ENCODE results near the gene ERC1.

The ERC1 gene

DNA sequence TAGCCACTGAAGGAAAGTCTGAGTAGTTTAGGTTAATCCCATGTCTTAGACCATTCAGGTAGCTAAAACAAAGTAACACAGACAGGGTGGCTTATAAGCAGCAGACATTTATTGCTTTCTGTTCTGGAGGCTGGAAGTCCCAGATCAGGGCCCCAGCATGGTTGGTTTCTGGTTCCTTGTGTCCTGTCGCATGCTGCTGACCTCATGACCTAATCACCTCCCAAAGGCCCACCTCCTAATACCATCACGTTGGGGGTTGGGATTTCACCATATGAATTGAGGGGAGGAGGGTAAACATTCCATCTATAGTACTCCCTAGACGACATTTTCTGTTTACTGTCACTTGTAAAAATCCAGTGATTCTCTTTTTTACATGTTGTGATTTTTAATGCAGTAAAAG is 454.8 kb downstream of the ERC1 start:
- DNase-seq (ENCODE audit: low spot score), result no peak

DNA sequence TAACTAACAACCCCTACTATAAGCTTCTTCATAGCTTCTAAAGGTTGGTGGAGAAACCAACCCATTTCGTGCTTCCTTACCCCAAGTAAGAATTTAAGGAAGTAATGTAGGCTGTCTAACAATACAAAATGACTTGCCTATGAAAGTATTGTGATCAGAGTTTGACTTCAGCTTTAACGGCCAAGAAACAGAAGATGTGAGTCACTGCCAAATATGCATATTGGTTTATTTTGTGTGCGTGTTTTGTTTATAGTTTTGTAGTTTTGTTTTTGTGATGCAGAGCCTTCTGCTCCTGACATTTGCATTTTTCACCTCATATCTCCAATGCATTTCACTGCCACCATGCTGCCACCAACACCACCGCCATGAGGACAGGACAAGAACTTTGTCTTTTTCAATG is 457.3 kb downstream of the ERC1 start:
- no peak for DNase-seq (ENCODE audit: low spot score)

DNA sequence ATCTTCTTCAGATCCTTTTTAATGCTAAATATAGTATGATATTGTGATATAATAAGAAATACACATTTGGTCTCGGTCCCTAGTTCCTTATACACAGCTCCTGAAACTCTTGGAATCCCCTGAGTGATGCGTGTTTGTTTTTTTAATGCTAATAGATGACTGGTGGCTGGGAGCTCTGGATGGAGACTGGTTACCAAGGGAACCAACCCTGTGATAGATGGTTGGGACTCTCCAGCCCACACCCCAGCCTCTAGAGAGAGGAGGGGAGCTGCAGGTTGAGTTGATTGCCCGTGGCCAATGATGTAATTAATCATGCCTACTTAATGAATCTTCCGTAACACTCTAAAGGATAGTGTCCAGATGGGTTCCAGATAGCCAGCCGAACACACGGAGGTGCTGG is 462.8 kb downstream of the ERC1 start:
- no peak for DNase-seq (ENCODE audit: low spot score)

DNA sequence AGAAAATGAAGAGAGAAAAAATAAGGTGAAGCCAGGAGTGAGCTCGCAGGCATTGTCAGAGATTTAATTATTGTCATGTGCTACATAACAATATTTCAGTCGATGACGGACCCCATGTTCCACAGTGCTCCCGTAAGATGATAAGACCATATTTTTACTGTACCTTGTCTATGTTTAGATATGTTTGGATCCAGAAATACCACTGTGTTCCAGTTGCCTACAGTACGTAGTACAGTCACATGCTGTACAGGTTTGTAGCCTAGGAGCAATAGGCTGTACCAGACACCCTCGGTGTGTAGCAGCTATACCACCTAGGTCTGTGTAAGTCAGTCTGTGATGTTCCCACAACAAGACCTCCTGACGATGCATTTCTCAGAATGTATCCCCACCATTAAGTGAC is 465.9 kb downstream of the ERC1 start:
- DNase-seq (ENCODE audit: low spot score), result no peak

DNA sequence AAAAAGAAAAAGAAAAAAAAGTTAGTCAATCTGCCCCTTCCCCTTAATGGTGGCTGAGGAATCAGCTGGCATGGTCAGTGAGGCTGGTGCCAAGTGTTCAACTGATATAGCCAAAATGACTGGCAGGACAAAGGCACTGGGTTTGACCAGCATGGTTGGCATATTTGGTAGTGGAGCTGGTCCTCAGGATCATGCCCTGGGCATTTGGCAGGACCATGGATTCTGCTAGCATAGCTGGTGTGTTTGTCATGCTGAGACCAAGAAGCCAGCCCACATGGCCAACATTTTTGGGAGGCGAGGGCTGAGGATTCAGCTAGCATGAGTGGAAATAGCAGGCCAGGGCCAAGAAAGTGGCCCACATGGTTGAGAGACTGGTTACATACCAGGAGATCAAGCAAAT is 466.9 kb downstream of the ERC1 start:
- no peak for DNase-seq (ENCODE audit: low spot score)

DNA sequence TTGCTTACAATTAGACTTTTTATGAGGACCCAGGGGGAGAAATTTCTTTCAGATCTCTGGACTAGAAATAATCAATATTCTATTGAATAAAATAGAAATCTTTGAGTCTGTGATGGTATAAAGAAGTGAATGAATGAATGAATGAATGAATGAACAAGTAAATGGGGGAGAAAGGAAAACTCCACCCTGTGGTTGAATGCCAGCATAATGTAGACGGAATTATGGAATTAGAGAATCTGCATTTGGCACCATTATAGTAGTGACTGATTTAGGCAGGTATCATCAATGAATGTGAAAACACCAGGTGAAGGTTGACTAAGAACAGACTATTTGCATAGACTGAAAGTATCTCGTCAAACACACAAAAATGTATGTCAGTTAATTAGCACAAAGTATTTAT is 468.3 kb downstream of the ERC1 start:
- DNase-seq (ENCODE audit: low spot score), result no peak

DNA sequence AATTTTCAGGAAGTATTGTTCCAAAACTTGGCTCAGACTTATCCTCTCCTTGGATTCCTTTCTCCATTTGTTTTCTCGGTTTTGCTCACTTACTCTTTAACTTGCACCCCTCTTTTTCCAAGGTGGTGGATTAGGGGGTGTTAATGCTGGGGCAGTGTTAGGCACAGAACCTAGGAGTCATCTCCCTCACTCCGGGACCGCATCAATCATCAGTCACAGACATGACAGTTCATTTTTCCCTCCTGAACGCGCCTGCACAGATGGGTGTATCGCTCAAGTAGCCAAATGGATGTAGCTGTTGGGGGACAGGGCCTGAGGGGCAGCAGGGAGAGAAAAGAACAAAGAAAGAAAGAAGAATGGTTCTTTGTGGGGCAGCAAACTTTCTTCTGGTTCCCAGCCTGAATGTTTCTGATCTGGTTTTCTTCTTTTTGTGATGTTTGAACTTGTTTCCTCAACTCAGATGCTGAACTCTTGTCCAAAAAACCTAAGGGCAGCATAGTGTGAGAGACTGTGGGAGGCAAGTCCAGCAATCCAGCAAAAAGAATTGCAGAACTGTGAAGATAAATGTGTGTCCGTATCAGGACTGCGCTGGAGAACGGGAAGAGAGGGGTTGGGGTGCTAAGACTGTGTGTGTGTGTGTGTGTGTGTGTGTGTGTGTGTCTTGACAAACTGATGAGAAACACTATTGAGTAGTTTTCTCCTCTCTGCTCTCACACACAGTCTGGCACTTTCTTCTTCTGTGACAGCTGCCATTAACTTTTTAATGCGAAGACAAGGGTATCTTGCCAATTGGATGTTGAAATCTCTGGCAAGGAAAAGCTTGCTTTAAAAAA is 472.3 kb downstream of the ERC1 start:
- no peak for DNase-seq (ENCODE audit: low spot score)

DNA sequence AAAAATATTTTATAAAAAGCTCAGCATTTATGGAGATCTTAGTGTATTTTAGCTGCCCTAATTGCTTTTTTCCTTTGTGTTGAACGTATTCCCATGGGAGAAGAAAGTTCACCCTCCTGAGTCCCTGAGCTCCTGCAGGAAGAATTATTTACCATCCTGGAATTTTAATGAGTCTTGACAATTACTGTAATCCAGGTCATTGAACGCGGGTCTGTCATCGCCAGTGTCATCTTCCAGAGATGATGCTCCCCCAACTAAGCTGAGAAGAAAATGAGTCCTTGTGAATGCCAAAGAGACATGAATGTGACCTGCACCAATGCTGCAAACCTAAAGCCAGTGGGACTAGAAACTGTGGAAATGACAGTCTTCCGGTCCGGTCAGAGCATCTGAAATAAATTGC is 473.9 kb downstream of the ERC1 start:
- no peak for DNase-seq (ENCODE audit: low spot score)

DNA sequence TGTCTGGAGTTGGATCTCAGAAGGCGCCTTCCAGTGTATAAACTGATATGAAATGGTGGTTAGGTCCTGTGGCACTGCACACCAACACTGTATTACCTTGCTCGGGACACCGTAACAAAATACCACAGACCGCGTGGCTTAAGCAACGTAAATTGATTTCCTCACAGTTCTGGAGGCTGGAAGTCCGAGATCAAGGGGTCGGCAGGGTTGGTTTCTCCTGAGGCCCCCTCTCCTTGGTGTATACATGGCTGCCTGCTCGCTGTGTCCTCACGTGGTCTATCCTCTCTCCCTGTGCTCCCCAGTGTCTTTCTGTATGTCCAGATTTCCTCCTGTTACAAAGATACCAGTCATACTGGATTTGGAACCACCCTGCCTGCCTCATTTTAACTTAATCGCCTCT is 475.0 kb downstream of the ERC1 start:
- DNase-seq (ENCODE audit: low spot score), result no peak

DNA sequence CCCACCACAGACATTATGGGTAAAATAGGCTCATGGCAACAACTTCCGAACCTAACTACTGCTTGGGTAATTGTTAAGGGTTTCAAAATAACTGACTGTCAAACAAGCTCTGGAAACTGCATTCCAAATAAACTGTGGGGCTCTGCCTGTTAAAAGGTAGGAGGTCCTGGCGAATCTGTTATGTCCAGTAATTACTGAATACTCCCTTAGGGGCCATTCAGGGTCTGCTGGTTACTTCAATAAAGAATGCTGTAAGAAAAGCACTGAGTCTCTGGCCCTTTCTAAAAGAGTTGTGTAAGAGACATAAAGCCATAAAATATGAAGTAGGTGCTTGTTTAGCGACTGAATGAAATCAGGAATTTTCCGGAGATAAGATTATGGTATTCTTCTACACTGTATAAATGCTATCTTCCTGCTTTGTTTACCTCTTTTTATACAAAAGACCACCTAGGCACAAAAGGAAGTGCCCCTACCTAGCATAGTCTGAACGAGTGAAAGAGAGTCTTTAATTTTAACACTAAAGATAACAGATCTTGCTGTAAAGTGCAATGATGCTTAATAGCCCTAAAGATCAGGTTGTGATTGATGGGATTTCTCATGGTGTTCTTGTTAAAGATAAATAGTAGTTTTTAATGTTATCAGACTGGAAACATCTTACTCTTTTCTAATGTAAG is 475.6 kb downstream of the ERC1 start:
- DNase-seq (ENCODE audit: low spot score), result no peak

DNA sequence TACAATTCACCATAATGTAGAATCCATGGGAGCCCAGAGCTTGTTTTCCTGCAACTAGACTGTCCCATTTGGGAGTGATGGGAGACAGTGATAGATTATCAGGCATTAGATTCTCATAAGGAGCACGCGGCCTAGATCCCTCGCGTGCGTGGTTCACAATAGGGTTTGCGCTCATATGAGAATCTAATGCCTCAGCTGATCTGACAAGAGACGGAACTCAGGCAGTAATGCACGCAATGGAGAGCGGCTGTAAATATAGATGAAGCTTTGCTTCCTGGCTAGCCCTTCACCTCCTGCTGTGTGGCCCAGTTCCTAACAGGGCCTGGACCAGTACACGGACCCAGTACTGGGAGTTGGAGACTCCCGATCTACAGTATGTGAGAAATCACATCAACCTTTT is 476.7 kb downstream of the ERC1 start:
- DNase-seq (ENCODE audit: low spot score), result no peak

DNA sequence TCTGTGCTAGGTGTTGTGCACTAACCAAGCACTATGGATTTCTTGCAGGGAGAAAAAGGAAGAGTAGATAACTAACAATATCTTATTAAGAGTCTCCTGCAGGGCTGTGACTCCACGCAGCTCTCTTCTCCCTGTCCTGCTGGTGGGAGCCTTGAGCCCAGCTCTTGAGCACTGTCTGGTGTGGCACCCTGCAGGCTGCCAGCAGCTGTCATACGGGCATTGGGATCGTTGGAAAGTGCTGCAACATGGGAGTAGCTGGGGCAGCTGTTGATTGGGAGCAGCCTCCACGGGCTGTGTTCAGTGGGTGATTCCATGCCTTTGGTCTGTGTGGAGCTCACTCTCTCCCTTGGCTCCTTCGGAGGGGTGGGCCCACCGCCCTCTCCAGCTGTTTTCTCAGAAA is 478.0 kb downstream of the ERC1 start:
- no peak for DNase-seq (ENCODE audit: low spot score)

DNA sequence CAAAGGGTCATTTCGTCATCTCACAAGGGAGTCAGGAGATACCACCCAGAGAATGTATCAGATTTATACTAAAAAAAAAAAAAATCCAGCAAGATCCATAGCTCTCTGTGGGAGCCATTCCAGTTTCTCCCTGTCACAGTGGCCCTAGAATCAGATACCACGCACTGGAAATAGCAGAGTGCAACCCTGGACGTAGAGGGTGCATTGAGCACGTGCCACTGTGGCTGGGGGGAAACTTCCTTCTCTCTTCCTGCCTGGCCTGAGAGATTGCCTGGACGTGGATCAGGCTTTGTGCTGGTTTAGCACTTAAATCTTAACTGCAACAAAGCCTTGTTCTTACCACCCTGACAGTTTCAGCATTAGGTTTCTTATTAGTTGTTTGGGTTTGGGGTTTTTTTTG is 479.0 kb downstream of the ERC1 start:
- no peak for DNase-seq (ENCODE audit: low spot score)

DNA sequence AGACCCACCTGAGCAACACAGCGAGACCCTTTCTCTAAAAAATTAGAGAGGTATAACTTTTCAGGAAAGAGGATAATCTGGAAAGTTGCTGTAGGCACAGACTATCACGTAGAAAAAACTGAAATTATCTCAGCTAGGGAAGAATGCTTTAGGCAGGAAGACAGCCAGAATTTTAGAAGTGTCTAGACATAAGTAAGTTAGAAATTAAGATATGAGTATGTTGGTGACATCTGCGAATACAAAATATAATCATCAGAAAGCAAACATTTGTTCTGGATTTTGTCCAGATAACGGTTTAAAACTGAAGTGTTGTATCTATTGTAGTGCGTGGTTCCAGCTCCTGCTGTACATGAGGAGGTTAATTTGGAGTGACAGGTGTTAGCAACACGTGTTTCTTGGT is 480.2 kb downstream of the ERC1 start:
- DNase-seq (ENCODE audit: low spot score), result no peak

DNA sequence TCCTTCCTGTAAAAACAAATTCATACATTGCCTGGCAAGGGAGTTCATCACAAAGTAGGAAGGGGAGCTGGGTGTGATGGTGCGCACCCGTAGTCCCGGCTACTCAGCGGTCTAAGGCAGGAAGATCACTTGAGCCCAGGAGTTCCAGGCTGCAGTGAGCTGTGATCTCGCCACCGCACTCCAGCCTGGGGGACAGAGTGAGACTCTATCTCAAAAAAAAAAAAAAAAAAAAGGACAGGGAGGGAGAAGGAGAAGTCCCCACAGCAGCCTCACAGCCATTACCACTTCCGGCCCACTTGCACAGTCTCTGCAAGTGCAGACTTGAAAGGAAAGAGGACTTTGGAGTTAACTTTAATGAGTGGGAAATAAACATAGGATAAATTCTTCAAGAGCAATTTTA is 482.4 kb downstream of the ERC1 start:
- peak; percentile 31 for DNase-seq (ENCODE audit: low spot score)

DNA sequence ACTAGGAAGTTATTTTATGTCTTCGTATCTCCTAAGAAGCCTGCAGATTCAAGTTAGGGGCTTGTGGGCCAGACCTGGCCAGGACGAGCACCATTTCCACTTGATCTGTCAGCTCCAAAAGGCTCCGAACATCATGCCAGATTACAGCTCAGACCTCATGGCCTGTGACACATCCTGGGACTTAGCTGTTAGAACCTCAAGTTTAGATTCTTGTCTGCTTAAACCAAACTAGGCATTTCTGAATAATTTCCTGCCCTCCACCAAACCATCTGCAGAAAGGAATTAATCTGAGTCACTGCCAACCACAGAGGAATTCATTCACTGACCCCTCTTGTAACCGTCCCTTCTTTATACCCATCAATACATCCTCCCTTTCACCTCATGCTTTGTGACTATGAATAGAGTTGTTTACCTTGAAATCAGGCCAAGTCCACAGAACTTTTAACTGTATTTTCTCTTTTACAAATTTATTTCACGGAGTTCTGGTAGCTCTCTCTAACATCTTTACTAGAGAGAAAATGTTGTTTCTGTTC is 483.1 kb downstream of the ERC1 start:
- no peak for DNase-seq (ENCODE audit: low spot score)

DNA sequence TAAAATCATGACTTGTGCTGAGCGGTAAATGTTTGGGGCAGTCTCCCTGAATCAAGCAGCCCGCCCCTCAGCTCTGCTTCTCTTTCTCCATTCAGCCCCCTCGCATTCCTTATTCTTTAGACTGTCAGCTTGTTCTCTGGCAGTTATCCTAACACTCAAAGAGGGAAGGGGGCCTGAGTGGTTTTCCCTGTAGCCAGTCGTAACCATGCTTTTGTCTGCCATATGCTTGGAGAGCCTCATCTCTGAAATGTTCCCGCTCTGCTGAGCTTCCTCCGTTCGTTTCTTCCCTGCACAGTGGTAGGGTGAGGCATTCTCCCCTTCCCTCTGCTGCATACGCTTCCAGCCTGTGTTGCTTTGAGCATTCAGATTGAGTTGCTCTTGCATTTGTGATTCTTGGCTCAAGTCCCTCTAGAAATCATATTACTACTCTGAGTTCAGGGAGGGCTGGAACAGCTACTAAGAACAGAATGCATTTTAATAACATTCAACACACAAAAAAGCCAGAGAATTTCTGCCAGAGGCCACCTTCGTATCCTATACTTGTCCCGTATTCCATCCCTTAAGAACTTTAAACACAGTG is 483.6 kb downstream of the ERC1 start:
- no peak for DNase-seq (ENCODE audit: low spot score)

DNA sequence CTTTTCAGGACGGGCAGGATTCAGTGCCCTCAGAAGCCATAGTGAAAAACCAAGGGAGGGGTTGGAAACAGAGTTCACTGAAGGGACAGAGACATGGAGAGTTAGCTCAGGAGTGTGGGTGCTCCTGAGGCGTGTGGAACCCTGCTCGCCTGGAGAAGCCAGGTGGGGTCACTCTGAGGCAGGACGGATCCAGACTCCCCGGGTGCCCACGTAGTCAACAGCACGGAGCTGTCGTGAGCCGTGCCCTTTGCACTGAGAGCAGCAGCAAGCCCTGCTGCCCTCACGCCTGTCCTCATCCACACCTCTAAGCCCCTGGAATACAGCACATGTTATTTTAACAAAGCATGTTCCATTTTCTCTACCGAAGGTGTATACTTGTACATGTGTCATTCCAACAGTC is 488.6 kb downstream of the ERC1 start:
- DNase-seq (ENCODE audit: low spot score), result no peak

DNA sequence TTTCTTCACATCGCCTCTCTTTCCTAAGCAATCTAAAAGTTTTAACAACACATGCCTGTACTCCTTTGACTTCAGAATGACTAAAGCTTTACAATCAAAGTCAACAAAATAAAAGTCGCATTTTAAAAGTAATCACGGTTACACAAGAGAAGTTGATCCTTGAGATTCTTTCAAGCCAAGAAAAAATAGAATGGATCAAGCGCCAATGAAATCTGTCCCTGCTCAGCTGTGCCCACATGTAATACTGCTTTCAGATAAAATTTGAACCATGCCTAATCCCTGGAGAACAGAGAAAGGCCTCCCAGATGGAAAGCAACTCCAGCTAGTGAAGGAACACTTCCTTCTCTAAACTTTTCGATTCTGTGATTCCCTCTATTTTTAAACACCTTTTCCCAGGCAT is 490.3 kb downstream of the ERC1 start:
- no peak for DNase-seq (ENCODE audit: low spot score)

DNA sequence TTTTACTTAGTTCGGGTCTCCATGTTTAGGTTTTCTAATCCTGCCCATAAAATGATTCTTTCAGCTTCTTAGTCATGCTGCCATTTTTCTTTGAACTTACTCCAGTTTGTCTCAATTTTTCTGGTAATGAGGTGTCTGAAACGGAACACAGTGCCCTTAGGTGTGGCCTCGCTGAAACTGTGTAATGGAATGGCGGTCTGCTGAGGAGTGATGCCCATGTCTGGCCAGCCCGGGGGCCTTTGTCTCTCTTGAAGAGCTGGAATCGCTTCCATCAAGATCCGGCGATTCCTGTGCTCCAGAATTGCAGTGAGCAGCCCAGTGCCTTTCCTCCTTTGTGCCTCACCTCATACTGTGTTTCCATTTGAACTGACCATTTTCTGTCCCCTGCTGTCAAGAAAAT is 490.9 kb downstream of the ERC1 start:
- no peak for DNase-seq (ENCODE audit: low spot score)

DNA sequence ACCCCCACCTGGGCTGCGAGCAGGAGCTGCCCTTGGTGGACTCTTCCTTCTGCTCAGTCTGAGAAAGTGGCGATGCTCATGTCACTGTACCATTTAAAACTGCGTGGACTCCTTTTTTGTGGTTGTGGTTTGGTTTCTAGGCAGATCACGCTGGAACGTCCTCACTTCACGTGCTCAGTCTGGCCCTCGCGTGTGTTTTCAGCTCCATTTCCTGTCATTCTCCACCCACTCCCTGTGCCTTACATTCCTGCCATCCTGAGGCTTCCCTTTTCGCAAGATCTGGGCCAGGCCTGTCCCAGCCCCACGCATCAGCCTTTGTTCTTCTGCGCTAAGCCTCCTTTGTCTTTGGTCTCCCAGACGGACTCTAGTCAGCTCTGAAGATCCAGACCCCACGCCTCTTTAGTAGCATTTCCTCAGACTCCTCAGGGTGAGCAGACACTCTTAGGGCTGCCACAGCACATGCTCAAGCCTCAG is 497.9 kb downstream of the ERC1 start:
- DNase-seq (ENCODE audit: low spot score), result no peak

DNA sequence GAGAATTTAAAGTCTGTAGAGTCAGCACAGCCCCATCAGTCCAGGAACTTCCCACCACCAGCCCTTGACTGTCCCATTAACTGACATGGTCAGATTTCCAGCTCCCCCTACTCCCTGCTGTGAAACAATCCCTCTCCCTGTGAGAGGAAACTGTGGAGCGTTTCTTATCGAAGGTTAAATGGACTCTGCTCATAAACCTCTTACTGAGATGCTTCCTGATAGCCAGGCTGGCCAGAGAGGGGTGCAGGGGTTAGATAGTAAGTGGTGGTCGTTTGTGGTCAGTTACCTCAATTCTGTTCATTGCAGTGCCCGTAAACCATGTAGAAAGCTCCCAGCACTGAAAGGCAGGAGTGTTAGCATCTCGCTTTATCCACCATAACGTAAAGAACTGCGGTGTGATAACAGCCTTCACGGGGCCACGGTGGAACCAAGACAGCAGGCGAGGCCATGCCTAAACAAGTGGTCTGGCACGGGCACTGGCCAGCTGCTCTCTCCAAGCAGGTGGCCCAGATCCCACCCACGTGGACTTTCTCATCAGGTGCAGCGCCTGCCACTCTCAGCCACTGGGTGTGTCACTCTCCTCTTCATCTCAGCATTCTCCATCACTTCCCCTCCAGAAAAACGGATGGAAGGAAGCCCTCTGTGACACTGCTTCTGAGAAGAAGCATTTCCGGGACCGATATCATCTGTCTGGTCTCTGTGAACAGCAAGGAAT is 501.1 kb downstream of the ERC1 start:
- no peak for DNase-seq (ENCODE audit: low spot score)

All from NAMALWA (cell line).